Neutrophil (primary cell): Measurements from ENCODE around the gene EPAS1.

Source experiments
- H3K27ac ChIP-seq: fragments of 200-600 bp; sonication (generic); 2 replicates; pipeline ENCODE4 v1.5.1; 2016; ENCODE audit warnings: mild to moderate bottlenecking, moderate library complexity
- H3K27me3 ChIP-seq: fragments of 200-600 bp; sonication (generic); 2 replicates; pipeline ENCODE4 v1.6.0; 2016; ENCODE audit warnings: mild to moderate bottlenecking
- H3K36me3 ChIP-seq: fragments of 200-600 bp; sonication (generic); 2 replicates; pipeline ENCODE4 v1.5.1; 2017
- H3K4me1 ChIP-seq, 2 experiments: fragments of 200-600 bp in 1 of 2; sonication (generic) in 1 of 2; 1 replicate in 1 of 2; 2 replicates in 1 of 2; pipeline versions ENCODE4 v1.5.1 to v1.6.1; 2013 to 2016; ENCODE audit warnings: low read depth in 1 of 2, low read length in 1 of 2, mild to moderate bottlenecking in 1 of 2, moderate library complexity in 1 of 2; ENCODE audit not compliant: control insufficient read depth in 1 of 2, insufficient read depth in 1 of 2
- H3K4me3 ChIP-seq, 2 experiments: fragments of 200-600 bp in 1 of 2; sonication (generic) in 1 of 2; 1 replicate in 1 of 2; 2 replicates in 1 of 2; pipeline ENCODE4 v1.5.1; 2013 to 2016; ENCODE audit warnings: low read depth in 1 of 2, low read length in 1 of 2, mild to moderate bottlenecking in 1 of 2, moderate library complexity in 1 of 2
- H3K9me3 ChIP-seq: fragments of 200-600 bp; sonication (generic); 2 replicates; pipeline ENCODE4 v1.5.1; 2016
- CTCF ChIP-seq: fragments of 200-600 bp; sonication (generic); IDR thresholded peaks from 2 replicates; pipeline ENCODE4 v1.5.1; 2016; ENCODE audit warnings: antibody characterized with exemption

The EPAS1 gene

GRCh38 chr2:46413631-46414030 is 116.4 kb downstream of the EPAS1 start:
- H3K36me3 ChIP-seq = no peaks in the 10 kb centered on the region
- H3K4me1 ChIP-seq = peaks cover 5 to 8% of the 10 kb centered on the region in 2 experiments
- TF ChIP-seq CTCF = no peak
- no peak overlapping the region for H3K4me3 ChIP-seq
- H3K27ac ChIP-seq = no peak overlapping the region
- H3K27me3 ChIP-seq = no peaks in the 10 kb centered on the region
- H3K9me3 ChIP-seq = no peaks in the 10 kb centered on the region

GRCh38 chr2:46414701-46415100 is 117.5 kb downstream of the EPAS1 start:
- H3K4me3 ChIP-seq = no peak overlapping the region
- H3K4me1 ChIP-seq = no peaks in the 10 kb centered on the region
- H3K27me3 ChIP-seq = no peaks in the 10 kb centered on the region
- no peaks in the 10 kb centered on the region for H3K36me3 ChIP-seq
- no peak overlapping the region for H3K27ac ChIP-seq
- no peaks in the 10 kb centered on the region for H3K9me3 ChIP-seq
- TF ChIP-seq CTCF = no peak

GRCh38 chr2:46416280-46416679 is 119.1 kb downstream of the EPAS1 start:
- no peak overlapping the region for H3K4me3 ChIP-seq
- H3K4me1 ChIP-seq = no peaks in the 10 kb centered on the region
- H3K9me3 ChIP-seq = no peaks in the 10 kb centered on the region
- H3K36me3 ChIP-seq = no peaks in the 10 kb centered on the region
- TF ChIP-seq CTCF = no peak
- H3K27me3 ChIP-seq = no peaks in the 10 kb centered on the region
- H3K27ac ChIP-seq = no peak overlapping the region

GRCh38 chr2:46416739-46417403 is 119.7 kb downstream of the EPAS1 start:
- H3K27ac ChIP-seq = no peak overlapping the region
- no peak for TF ChIP-seq CTCF
- H3K4me3 ChIP-seq = no peak overlapping the region
- no peaks in the 10 kb centered on the region for H3K27me3 ChIP-seq
- H3K4me1 ChIP-seq = no peaks in the 10 kb centered on the region
- no peaks in the 10 kb centered on the region for H3K36me3 ChIP-seq
- H3K9me3 ChIP-seq = no peaks in the 10 kb centered on the region

GRCh38 chr2:46420945-46421344 is 123.7 kb downstream of the EPAS1 start:
- no peaks in the 10 kb centered on the region for H3K36me3 ChIP-seq
- TF ChIP-seq CTCF = no peak
- no peak overlapping the region for H3K27ac ChIP-seq
- H3K4me1 ChIP-seq = no peaks in the 10 kb centered on the region
- no peak overlapping the region for H3K4me3 ChIP-seq
- H3K27me3 ChIP-seq = no peaks in the 10 kb centered on the region
- no peaks in the 10 kb centered on the region for H3K9me3 ChIP-seq

GRCh38 chr2:46421361-46421760 is 124.2 kb downstream of the EPAS1 start:
- H3K27ac ChIP-seq = no peak overlapping the region
- H3K9me3 ChIP-seq = no peaks in the 10 kb centered on the region
- H3K4me1 ChIP-seq = no peaks in the 10 kb centered on the region
- H3K36me3 ChIP-seq = no peaks in the 10 kb centered on the region
- no peak for TF ChIP-seq CTCF
- H3K27me3 ChIP-seq = no peaks in the 10 kb centered on the region
- H3K4me3 ChIP-seq = no peak overlapping the region
